ENCODE results near the gene FREM1. TPM values are rescaled to one million over a fixed set of nuclear protein-coding genes. Genes with fewer than 3 reads are reported as not detected.

Gene FREM1
- total and polyA plus RNA-seq, 8 donors = 4.6 to 19.8 (median 8.2) TPM

GRCh38 chr9:14902561-14902960, 7.7 kb downstream of the FREM1 start:
- no peak overlapping the region for H3K27ac ChIP-seq
- no peaks in the 10 kb centered on the region for H3K27me3 ChIP-seq
- H3K4me1 ChIP-seq = peaks cover 23 to 40% (median 24%) of the 10 kb centered on the region in 3 donors
- no peak for DNase-seq
- TF ChIP-seq, protein P1, sequence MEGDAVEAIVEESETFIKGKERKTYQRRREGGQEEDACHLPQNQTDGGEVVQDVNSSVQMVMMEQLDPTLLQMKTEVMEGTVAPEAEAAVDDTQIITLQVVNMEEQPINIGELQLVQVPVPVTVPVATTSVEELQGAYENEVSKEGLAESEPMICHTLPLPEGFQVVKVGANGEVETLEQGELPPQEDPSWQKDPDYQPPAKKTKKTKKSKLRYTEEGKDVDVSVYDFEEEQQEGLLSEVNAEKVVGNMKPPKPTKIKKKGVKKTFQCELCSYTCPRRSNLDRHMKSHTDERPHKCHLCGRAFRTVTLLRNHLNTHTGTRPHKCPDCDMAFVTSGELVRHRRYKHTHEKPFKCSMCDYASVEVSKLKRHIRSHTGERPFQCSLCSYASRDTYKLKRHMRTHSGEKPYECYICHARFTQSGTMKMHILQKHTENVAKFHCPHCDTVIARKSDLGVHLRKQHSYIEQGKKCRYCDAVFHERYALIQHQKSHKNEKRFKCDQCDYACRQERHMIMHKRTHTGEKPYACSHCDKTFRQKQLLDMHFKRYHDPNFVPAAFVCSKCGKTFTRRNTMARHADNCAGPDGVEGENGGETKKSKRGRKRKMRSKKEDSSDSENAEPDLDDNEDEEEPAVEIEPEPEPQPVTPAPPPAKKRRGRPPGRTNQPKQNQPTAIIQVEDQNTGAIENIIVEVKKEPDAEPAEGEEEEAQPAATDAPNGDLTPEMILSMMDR (IDR thresholded peaks at IDR 0.05) = no peak
- H3K9me3 ChIP-seq = no peaks in the 10 kb centered on the region
- FAIRE-seq = no peak
- ATAC-seq = no peak
- no peak overlapping the region for H3K4me3 ChIP-seq
- intact Hi-C loops (cut with DNase I) = no loop called here
- no peaks in the 10 kb centered on the region for H3K36me3 ChIP-seq
- 90 to 93% methylated on average over 1 of the region's 1 CpG for WGBS, 2 donors

DNA sequence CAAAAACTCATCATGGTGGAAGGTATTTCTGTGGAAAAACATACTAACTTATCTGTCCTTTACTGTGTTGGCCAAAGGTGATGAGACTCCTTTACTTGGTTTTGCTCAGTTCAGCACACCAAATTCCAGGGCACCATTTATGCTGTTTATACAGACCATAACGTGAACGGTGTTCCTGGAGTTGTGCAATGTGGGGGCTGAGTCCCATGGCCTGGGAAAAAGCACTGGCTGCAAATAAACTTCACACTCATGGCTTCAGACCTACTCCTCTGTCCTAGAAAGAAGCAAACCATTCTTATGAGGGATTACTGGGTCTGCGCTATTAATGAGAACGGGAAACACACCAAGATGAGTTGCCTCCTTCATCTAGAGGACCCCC, 10.4 kb downstream of the FREM1 start:
- TF ChIP-seq, protein P1 (IDR thresholded peaks at IDR 0.05) = no peak
- intact Hi-C loops (cut with DNase I) = no loop called here

GRCh38 chr9:14899042-14899814, 11.0 kb downstream of the FREM1 start:
- intact Hi-C loops (cut with DNase I) = no loop called here
- Histone ChIP-seq H3K36me3 (no peaks in the 10 kb centered on the region), H3K4me3 (peak overlapping the region in 2 of 4 donors; percentile 24 to 30), H3K27me3 (no peaks in the 10 kb centered on the region), H3K27ac (peak overlapping the region in 1 of 4 donors; percentile 7), H3K4me1 (peaks cover 0 to 16% (median 0%) of the 10 kb centered on the region in 3 donors), H3K9me3 (no peaks in the 10 kb centered on the region)
- ATAC-seq (peak; percentile 52 to 64 (median 56)), FAIRE-seq (no peak), DNase-seq (no peak)
- TF ChIP-seq, protein P1 (IDR thresholded peaks at IDR 0.05) = no peak
- 52 to 54% methylated on average over 6 of the region's 6 CpGs for WGBS, 2 donors

More for the DNA sequence above, 10.4 kb downstream of the FREM1 start:
- H3K4me1 ChIP-seq = peaks cover 0 to 16% (median 0%) of the 10 kb centered on the region in 3 donors
- H3K9me3 ChIP-seq = no peaks in the 10 kb centered on the region
- H3K27ac ChIP-seq = peak overlapping the region in 1 of 4 donors; percentile 7
- no peaks in the 10 kb centered on the region for H3K27me3 ChIP-seq
- 54 to 63% methylated on average over 4 of the region's 4 CpGs for WGBS, 2 donors
- ATAC-seq (peak; percentile 77 to 88 (median 81)), DNase-seq (peak in 1 of 6 donors; percentile 21), FAIRE-seq (no peak)
- peak overlapping the region in 2 of 4 donors; percentile 24 to 30 for H3K4me3 ChIP-seq
- H3K36me3 ChIP-seq = no peaks in the 10 kb centered on the region

DNA sequence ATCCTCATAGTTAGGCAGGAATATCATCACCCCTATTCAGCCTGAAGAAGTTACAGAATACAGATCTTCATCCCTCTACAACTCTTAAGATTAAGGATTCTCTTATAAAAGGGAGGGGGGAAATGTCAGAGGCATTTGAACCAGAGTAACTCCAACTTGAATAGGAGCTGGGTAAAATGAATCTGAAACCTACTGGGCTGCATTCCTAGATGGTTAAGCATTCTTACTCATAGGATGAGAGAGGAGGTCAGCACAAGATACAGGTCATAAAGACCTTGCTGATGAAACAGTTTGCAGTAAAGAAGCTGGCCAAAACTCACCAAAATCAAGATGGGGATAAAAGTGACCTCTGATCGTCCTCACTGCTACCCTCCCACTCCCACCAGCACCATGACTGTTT, 14.4 kb downstream of the FREM1 start:
- TF ChIP-seq, protein P1 (IDR thresholded peaks at IDR 0.05) = no peak
- Histone ChIP-seq H3K27ac (no peak overlapping the region), H3K4me3 (no peak overlapping the region), H3K27me3 (no peaks in the 10 kb centered on the region), H3K4me1 (peaks cover 0 to 9% (median 0%) of the 10 kb centered on the region in 3 donors), H3K9me3 (no peaks in the 10 kb centered on the region), H3K36me3 (no peaks in the 10 kb centered on the region)
- intact Hi-C loops (cut with DNase I) = no loop called here
- ATAC-seq (no peak), FAIRE-seq (no peak), DNase-seq (no peak)
- 68 to 89% methylated on average over 1 of the region's 1 CpG for WGBS, 2 donors

GRCh38 chr9:14893280-14893679, 16.9 kb downstream of the FREM1 start:
- intact Hi-C loops (cut with DNase I) = no loop called here
- H3K4me3 ChIP-seq = no peak overlapping the region
- H3K9me3 ChIP-seq = no peaks in the 10 kb centered on the region
- peaks cover 0 to 10% (median 6%) of the 10 kb centered on the region in 3 donors for H3K4me1 ChIP-seq
- no peak for ATAC-seq
- H3K27me3 ChIP-seq = no peaks in the 10 kb centered on the region
- no peak overlapping the region for H3K27ac ChIP-seq
- FAIRE-seq = no peak
- TF ChIP-seq, protein P1 (IDR thresholded peaks at IDR 0.05) = no peak
- 92 to 96% methylated on average over 1 of the region's 1 CpG for WGBS, 2 donors
- DNase-seq = no peak
- H3K36me3 ChIP-seq = no peaks in the 10 kb centered on the region
